HG03045 (cell line): ENCODE results near the gene ZNF586.
"Not testable (repeated sequence)": the region's sequence is repeated elsewhere in the genome, so short reads cannot be mapped to it uniquely, and the experiment has no call there.

Experiments used
- ATAC-seq: cut with Tn5 transposase; IDR thresholded peaks from one replicate; pipeline ENCODE4 v1.9.1; 2021; ENCODE audit warnings: mild to moderate bottlenecking, moderate library complexity; ENCODE audit not compliant: unreplicated experiment

The ZNF586 gene

GRCh38 chr19:57821501-57821900 lies 52.0 kb downstream of the ZNF586 start:
- ATAC-seq = not testable (repeated sequence)

- ATAC-seq = not testable (repeated sequence)
Observed at GRCh38 chr19:57823155-57823554, 53.7 kb downstream of the ZNF586 start.

GRCh38 chr19:57823608-57824007 lies 54.1 kb downstream of the ZNF586 start:
- ATAC-seq = not testable (repeated sequence)

DNA sequence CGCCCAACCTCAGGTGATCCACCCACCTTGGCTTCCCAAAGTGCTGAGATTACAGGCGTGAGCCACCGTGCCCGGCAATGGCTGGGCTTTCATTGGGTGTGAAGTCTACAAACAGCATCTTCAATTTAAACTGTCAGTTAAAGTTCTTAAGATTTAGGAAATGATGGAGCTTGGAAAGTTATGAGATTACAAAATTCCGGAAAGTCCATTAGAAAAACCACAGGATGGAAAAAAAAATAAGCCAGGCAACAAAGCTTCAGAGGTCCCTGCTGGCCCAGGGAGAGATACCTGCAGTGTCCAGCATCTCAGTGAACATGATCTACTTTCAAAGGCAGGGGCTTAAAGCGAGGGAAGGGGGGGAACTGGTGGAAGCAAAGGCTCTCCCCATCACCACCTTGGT lies 56.0 kb downstream of the ZNF586 start:
- no peak for ATAC-seq

GRCh38 chr19:57829316-57829715 lies 59.8 kb downstream of the ZNF586 start:
- ATAC-seq = no peak

DNA sequence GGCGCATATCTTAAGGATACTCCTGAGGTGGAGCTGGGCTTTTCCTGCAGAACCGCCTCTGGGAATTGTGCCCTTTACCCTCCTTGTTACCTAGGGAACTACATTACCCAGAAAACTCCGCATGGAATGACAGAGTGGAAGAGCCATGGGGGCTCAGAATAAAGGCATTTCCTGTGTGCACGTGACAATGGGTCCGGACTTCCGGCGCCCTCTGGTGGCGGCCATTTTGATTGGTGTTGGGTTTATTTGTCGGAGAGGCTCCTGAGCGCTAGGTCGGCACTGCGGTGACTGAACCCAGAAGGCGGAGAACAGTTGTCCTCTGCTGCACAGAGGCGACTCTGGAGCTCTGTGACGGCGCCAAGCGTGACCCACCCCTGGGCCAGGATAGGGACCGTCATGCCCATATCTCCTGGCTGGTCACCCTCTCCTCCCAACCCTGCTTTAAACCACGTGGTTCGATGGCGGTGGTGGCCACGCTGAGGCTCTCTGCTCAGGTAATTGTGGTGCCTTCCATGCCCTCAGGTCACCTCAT lies 60.7 kb downstream of the ZNF586 start, which contains the start of gene ZNF587B:
TSS of gene ZNF587B (plus strand) at position 229 of the 532 bp plus-strand sequence. CDS start at position 459, 230 bp downstream.
- ATAC-seq = no peak
